Measurements from ENCODE around the gene DNAJC24.

GRCh38 chr11:31445621-31446020 is 76.0 kb downstream of the DNAJC24 start:
- TF ChIP-seq CTCF (conservative IDR thresholded peaks at IDR 0.05; ENCODE audit: low read depth, low read length) (no peak), EZH2 (IDR thresholded peaks at IDR 0.05; ENCODE audit: borderline replicate concordance, low read depth, low read length, poor library complexity, severe bottlenecking) (no peak)
